Bronchial smooth muscle cell (primary cell): ENCODE results near the gene COL1A1. TPM values are rescaled to one million over a fixed set of nuclear protein-coding genes. Genes with fewer than 3 reads are reported as not detected.

Experiments used
- total RNA-seq: library from RNA; depleted of rRNA; stranded (reverse); fragments of >200 nt; gene quantifications from 2 replicates; pipeline ENCODE4 v1.2.1, GENCODE V29; 2014

COL1A1 gene
- total RNA-seq = 1,180 and 1,635 TPM in 2 replicates

GRCh38 chr17:50201276-50201854 is at the start of gene COL1A1:
COL1A1 (minus strand) TSS chr17:50201631; CDS start chr17:50201513, 118 bp downstream.

GRCh38 chr17:50165867-50166517 is 35.4 kb downstream of the COL1A1 start, which contains the start of gene SGCA:
SGCA (plus strand) TSS chr17:50166005; CDS start chr17:50166041, 36 bp downstream.

GRCh38 chr17:50150354-50151040 is 50.9 kb downstream of the COL1A1 start, which contains the start of gene PPP1R9B:
PPP1R9B (minus strand) TSS chr17:50150677; CDS start chr17:50150513, 164 bp downstream.

Other genes with a start within 250 kb of the COL1A1 start
- not detected in 2 replicates for gene DLX4, start 232.4 kb downstream of the COL1A1 start, total RNA-seq
- gene DLX3, start 206.4 kb downstream of the COL1A1 start, total RNA-seq = not detected in 2 replicates
- 7.9 and 22.2 TPM in 2 replicates for gene ITGA3, start 145.5 kb downstream of the COL1A1 start, total RNA-seq
- gene PDK2, start 106.3 kb downstream of the COL1A1 start, total RNA-seq = 19.4 and 36.3 TPM in 2 replicates
- 1.0 and 1.6 TPM in 2 replicates for gene SAMD14, start 71.5 kb downstream of the COL1A1 start, total RNA-seq
- 37.4 and 44.1 TPM in 2 replicates for gene PPP1R9B, start 51.0 kb downstream of the COL1A1 start, total RNA-seq
- 0.26 and 0.47 TPM in 2 replicates for gene SGCA, start 35.6 kb downstream of the COL1A1 start, total RNA-seq
- gene TMEM92, start 72.8 kb upstream of the COL1A1 start, total RNA-seq = 0.09 and 0.16 TPM in 2 replicates
- 37.4 and 45.2 TPM in 2 replicates for gene XYLT2, start 144.5 kb upstream of the COL1A1 start, total RNA-seq
- gene MRPL27, start 171.6 kb upstream of the COL1A1 start, total RNA-seq = 62.3 and 77.3 TPM in 2 replicates
- 0.52 and 0.79 TPM in 2 replicates for gene EME1, start 171.6 kb upstream of the COL1A1 start, total RNA-seq
- gene LRRC59, start 195.9 kb upstream of the COL1A1 start, total RNA-seq = 84.9 and 86.1 TPM in 2 replicates
- gene ACSF2, start 224.6 kb upstream of the COL1A1 start, total RNA-seq = 47.8 and 57.2 TPM in 2 replicates